Measurements from ENCODE around the gene SSR4.

SSR4 gene

DNA sequence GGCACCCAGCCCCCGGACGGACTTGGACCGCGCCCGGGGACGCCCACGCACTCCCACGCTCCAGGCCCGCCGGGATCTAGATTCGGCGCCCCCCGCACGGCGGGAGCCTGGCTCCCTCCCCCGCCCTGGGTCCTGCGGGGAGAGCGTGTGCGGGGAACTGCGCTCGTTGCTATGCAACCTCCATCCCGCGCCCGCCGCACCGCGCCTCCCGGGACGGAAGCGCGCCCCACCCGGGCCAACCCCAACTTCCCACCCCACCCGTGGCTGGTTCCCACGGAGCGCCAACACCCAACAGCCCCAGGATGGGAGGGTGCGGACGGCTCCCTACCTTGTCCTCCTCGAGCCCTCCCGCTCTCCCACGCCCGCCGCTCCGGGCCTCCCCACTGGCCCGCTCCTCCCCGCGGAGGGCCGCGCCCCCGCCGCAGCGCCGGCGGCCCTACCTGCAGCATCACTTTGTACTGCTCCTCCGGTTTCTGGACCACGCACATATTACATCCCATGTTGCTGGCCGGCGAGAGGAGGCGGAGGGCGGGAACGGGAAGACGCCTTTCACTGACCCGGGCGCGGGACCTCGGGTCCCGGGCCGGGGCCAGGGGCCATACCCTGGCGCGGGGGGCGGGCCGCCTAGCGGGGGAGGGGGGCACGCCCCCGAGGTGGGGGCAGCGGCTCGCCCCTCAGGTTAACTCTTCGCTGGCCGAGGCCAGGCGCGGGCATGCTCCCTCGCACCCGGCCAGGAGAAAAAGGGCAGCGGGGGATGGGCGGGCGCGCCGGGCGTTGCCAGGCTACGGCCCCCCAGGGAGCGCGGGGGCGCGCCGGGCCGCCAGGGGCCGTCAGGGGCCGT, 35.6 kb downstream of the SSR4 start, which contains the start of gene PDZD4:
Gene PDZD4, minus strand, starts transcription at position 746 of the 841 bp plus-strand sequence. Its CDS starts 246 bp downstream, at position 500.
- no peak for DNase-seq (ENCODE audit: low read depth)

- no peak for DNase-seq (ENCODE audit: low read depth)
These were observed 36.4 kb downstream of the SSR4 start for GRCh38 chrX:153830640-153831428.

DNA sequence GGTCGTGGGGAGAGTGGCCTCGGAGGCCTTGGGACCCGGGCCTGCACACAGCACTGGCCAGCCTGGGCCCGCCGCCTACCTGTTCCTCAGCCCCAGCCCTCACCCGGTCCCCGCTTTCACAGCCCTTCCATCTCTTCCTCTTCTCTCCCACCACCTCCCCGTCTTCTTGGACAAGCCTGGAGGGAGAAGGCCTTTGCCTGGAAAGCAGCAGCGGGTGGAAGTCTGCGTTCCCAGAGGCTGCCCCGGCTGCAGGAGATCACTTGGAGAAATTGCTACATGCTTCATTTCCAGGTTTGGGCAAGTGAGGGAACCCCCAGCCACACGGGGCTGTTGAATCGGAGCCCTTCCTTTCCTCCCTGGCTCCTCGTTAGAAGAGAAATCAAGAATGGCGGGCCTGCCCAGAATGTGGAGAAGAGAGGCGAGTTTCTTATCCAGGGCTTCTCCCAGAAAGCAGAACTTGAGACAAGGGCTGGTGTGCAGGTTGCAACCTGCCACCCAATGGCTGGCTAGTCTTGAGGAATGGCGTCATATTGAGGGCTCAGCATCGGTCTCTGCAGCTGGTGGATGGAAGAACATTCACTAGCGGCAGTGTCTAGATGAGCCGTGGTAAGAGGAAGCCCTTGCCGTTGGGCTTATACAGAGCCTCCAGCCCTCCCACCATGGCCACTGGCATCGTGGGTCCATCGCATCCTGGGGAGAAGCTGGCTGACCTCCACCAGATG, 37.1 kb downstream of the SSR4 start:
- DNase-seq (ENCODE audit: low read depth): no peak

DNA sequence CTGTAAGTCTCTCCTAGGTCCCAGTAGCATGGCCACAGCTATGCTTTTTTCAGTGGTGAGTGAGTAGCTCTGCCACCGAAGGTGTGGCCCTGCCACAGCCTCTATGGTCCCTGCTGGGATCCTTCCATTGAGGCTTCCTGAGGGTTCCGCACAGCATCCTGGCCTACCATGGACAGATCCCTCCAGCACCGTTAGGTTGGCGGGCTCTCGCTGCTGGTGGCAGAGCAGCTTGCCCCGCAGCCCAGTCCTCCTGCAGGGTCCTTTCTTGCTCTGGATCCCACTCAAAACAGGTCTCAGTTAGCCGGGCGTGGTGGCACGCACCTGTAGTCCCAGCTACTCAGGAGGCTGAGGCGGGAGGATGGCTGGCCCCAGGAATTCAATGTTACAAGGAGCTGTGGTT, 38.3 kb downstream of the SSR4 start:
- DNase-seq (ENCODE audit: low read depth): no peak

GRCh38 chrX:153836921-153837320, 42.5 kb downstream of the SSR4 start:
- no peak for DNase-seq (ENCODE audit: low read depth)

- DNase-seq (ENCODE audit: low read depth): no peak
These were observed 50.1 kb downstream of the SSR4 start for GRCh38 chrX:153844509-153845082.

DNA sequence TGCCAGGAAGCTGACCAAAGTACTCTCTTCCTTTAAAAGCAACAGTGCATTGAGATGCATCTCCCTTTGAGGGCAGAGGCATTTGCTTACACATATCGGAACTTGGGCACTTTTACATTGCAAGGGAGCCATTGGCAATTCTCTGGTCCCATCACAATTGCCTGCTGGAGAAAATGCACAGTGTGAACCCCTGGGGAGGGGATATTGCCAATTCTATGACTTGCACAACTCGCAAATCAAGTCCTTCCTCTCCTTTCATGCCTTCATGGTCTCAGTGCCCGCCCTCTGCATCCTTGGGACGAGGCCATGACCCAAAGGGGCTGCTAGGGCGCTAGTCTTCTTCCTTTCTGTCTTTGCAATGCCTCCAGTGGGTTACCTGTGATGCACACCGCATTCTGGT, 50.7 kb downstream of the SSR4 start:
- no peak for DNase-seq (ENCODE audit: low read depth)

DNA sequence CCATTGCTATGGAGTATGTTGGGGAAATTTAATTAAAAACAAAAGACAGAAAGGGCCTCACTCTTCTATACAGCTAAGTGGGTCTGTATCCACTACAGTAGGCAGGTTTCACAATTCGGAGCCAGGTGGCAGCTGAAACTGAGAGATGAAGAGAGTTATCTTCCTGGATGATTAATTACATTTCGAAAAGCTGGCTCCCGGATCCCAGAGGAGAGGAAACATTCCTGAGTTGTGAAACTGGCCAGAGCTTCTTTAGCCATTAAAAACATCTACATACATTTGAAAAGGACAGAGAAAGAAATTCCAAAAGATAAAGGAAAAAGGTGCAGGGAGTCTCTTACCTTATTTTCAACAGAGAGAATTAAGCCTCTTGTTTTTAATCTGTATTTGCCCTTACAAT, 51.4 kb downstream of the SSR4 start:
- DNase-seq (ENCODE audit: low read depth): no peak
